ENCODE data around the gene TMEM51.

Gene TMEM51

GRCh38 chr1:15212954-15213291, 59.4 kb downstream of the TMEM51 start:
- DNase-seq (ENCODE audit: extremely low read depth in 1 of 2, low read depth in 1 of 2): no peak

- DNase-seq (ENCODE audit: extremely low read depth in 1 of 2, low read depth in 1 of 2): no peak
Measured at GRCh38 chr1:15213341-15213821, 59.8 kb downstream of the TMEM51 start.

- DNase-seq (ENCODE audit: extremely low read depth in 1 of 2, low read depth in 1 of 2): no peak
Measured at GRCh38 chr1:15214527-15214926, 61.0 kb downstream of the TMEM51 start.

- DNase-seq (ENCODE audit: extremely low read depth in 1 of 2, low read depth in 1 of 2): no peak
Measured at GRCh38 chr1:15215116-15215515, 61.6 kb downstream of the TMEM51 start.

- no peak for DNase-seq (ENCODE audit: extremely low read depth in 1 of 2, low read depth in 1 of 2)
Measured at GRCh38 chr1:15217654-15218053, 64.1 kb downstream of the TMEM51 start.

- DNase-seq (ENCODE audit: extremely low read depth in 1 of 2, low read depth in 1 of 2): no peak
Measured at GRCh38 chr1:15218287-15219279, 65.0 kb downstream of the TMEM51 start.

- DNase-seq (ENCODE audit: extremely low read depth in 1 of 2, low read depth in 1 of 2): peak in 1 of 2 donors; percentile 21
Measured at GRCh38 chr1:15219280-15220023, 65.9 kb downstream of the TMEM51 start.

- DNase-seq (ENCODE audit: extremely low read depth in 1 of 2, low read depth in 1 of 2): no peak
Measured at GRCh38 chr1:15220024-15220392, 66.5 kb downstream of the TMEM51 start.

GRCh38 chr1:15220825-15221431, 67.4 kb downstream of the TMEM51 start:
- no peak for DNase-seq (ENCODE audit: extremely low read depth in 1 of 2, low read depth in 1 of 2)

GRCh38 chr1:15222653-15223303, 69.2 kb downstream of the TMEM51 start:
- DNase-seq (ENCODE audit: extremely low read depth in 1 of 2, low read depth in 1 of 2): no peak

GRCh38 chr1:15224259-15224869, 70.8 kb downstream of the TMEM51 start:
- no peak for DNase-seq (ENCODE audit: extremely low read depth in 1 of 2, low read depth in 1 of 2)

- DNase-seq (ENCODE audit: extremely low read depth in 1 of 2, low read depth in 1 of 2): no peak
Measured at GRCh38 chr1:15224974-15225373, 71.4 kb downstream of the TMEM51 start.

- no peak for DNase-seq (ENCODE audit: extremely low read depth in 1 of 2, low read depth in 1 of 2)
Measured at GRCh38 chr1:15225461-15225860, 71.9 kb downstream of the TMEM51 start.

GRCh38 chr1:15226388-15227255, 73.1 kb downstream of the TMEM51 start:
- DNase-seq (ENCODE audit: extremely low read depth in 1 of 2, low read depth in 1 of 2): no peak

GRCh38 chr1:15229707-15230131, 76.2 kb downstream of the TMEM51 start:
- no peak for DNase-seq (ENCODE audit: extremely low read depth in 1 of 2, low read depth in 1 of 2)

- DNase-seq (ENCODE audit: extremely low read depth in 1 of 2, low read depth in 1 of 2): no peak
Measured at GRCh38 chr1:15231714-15232201, 78.2 kb downstream of the TMEM51 start.

GRCh38 chr1:15233689-15234088, 80.1 kb downstream of the TMEM51 start:
- no peak for DNase-seq (ENCODE audit: extremely low read depth in 1 of 2, low read depth in 1 of 2)

- DNase-seq (ENCODE audit: extremely low read depth in 1 of 2, low read depth in 1 of 2): no peak
Measured at GRCh38 chr1:15236321-15236721, 82.8 kb downstream of the TMEM51 start.

- no peak for DNase-seq (ENCODE audit: extremely low read depth in 1 of 2, low read depth in 1 of 2)
Measured at GRCh38 chr1:15236746-15237145, 83.2 kb downstream of the TMEM51 start.
